Endothelial cell of umbilical vein (primary cell): ENCODE measurements around the gene RAB3IL1. TPM values are rescaled to one million over a fixed set of nuclear protein-coding genes. Genes with fewer than 3 reads are reported as not detected.

Experiments used
- BruUV-seq: library from RNA; stranded (reverse); fragments of 400-500 nt; replicated peaks from 2 replicates; lab custom pipeline; 2021; lab: Mats Ljungman, UMichigan
- CTCF ChIA-PET: fragments of 300-600, 350-600 bp; sonication (Branson Sonifier 250); formaldehyde crosslinking; loops from one replicate; lab custom pipeline; 2021; ENCODE audit warnings: antibody characterized with exemption, inconsistent platforms; lab: Charles Lee
- POLR2A ChIA-PET: fragments of 300-600, 350-600 bp; sonication (Branson Sonifier 250); formaldehyde crosslinking; loops from one replicate; lab custom pipeline; 2021; ENCODE audit warnings: antibody characterized with exemption, inconsistent platforms; lab: Charles Lee
- DNase-seq: peaks from one replicate; pipeline ENCODE4 v3.0.0-alpha.2; 2011; ENCODE audit warnings: low read depth, low spot score
- FAIRE-seq: peaks from 2 replicates; lab custom pipeline; 2011; peaks lifted over from hg19 to GRCh38; lab: Jason Lieb, UNC
- H2AFZ ChIP-seq: 2 replicates; pipeline ENCODE4 v1.6.0; 2012; ENCODE audit warnings: low read depth, low read length, control low read depth, inconsistent platforms
- H3K27ac ChIP-seq: 2 replicates; pipeline ENCODE4 v1.5.1; 2011; ENCODE audit warnings: low read depth, mild to moderate bottlenecking, control low read depth, low read length, moderate library complexity; ENCODE audit not compliant: insufficient read depth
- H3K27me3 ChIP-seq, 2 experiments: 2 replicates each; pipeline versions ENCODE4 v1.6.0 to v1.6.1; 2011; ENCODE audit warnings: low read length in 2 of 2, mixed read lengths in 1 of 2; ENCODE audit not compliant: control insufficient read depth in 2 of 2, insufficient read depth in 2 of 2
- H3K36me3 ChIP-seq, 2 experiments: 2 replicates in 1 of 2; 3 replicates in 1 of 2; pipeline ENCODE4 v1.5.1; 2011; ENCODE audit warnings: low read length in 2 of 2, mild to moderate bottlenecking in 1 of 2, moderate library complexity in 1 of 2; ENCODE audit not compliant: control insufficient read depth in 2 of 2, insufficient read depth in 2 of 2; ENCODE audit errors: extremely low read depth in 1 of 2
- H3K4me1 ChIP-seq: 3 replicates; pipeline ENCODE4 v1.5.1; 2011; ENCODE audit warnings: mild to moderate bottlenecking, low read length; ENCODE audit not compliant: control insufficient read depth, insufficient read depth; ENCODE audit errors: extremely low read depth
- H3K4me2 ChIP-seq: 2 replicates; pipeline ENCODE4 v1.6.1; 2011; ENCODE audit warnings: low read length, control low read depth, mixed read lengths; ENCODE audit not compliant: insufficient read depth
- H3K4me3 ChIP-seq, 3 experiments: fragments of 200-600 bp in 1 of 3; sonication (generic), shearing (Covaris generic) in 1 of 3; replicated peaks in 1 of 3; 2 replicates each; pipeline ENCODE4 v1.5.1; 2011 to 2016; ENCODE audit warnings: control low read depth in 3 of 3, low read length in 3 of 3, mild to moderate bottlenecking in 2 of 3, inconsistent platforms in 1 of 3, low read depth in 1 of 3, moderate library complexity in 1 of 3; ENCODE audit not compliant: insufficient read depth in 1 of 3
- H3K79me2 ChIP-seq: 2 replicates; pipeline ENCODE4 v1.6.0; 2012; ENCODE audit warnings: low read length, inconsistent platforms; ENCODE audit not compliant: control insufficient read depth, insufficient read depth
- H3K9ac ChIP-seq: replicated peaks from 2 replicates; pipeline ENCODE3; 2011; ENCODE audit warnings: low read length, control low read depth; ENCODE audit not compliant: insufficient read depth; ENCODE audit errors: extremely low read depth
- H3K9me1 ChIP-seq: replicated peaks from 3 replicates; pipeline ENCODE4 v1.6.0; 2011; ENCODE audit warnings: mild to moderate bottlenecking, low read length; ENCODE audit not compliant: control insufficient read depth, insufficient read depth; ENCODE audit errors: extremely low read depth
- H3K9me3 ChIP-seq: replicated peaks from 2 replicates; pipeline ENCODE4 v1.5.1; 2012; ENCODE audit warnings: low read length, inconsistent platforms; ENCODE audit not compliant: control insufficient read depth, insufficient read depth
- H4K20me1 ChIP-seq: replicated peaks from 2 replicates; pipeline ENCODE3; 2011; ENCODE audit warnings: mild to moderate bottlenecking, low read length; ENCODE audit not compliant: control insufficient read depth, insufficient read depth; ENCODE audit errors: extremely low read depth
- FOS ChIP-seq: IDR thresholded peaks from 2 replicates; pipeline ENCODE4 v1.6.1; 2011; ENCODE audit warnings: mild to moderate bottlenecking, low read length, moderate library complexity, borderline replicate concordance; ENCODE audit not compliant: insufficient read depth
- GATA2 ChIP-seq: IDR thresholded peaks from 2 replicates; pipeline ENCODE4 v1.7.0; 2011; ENCODE audit warnings: low read depth, mild to moderate bottlenecking, moderate library complexity, mixed read lengths, low read length; ENCODE audit not compliant: insufficient read length, insufficient read depth
- MAX ChIP-seq: IDR thresholded peaks from 2 replicates; pipeline ENCODE4 v1.6.1; 2011; ENCODE audit not compliant: insufficient read depth, insufficient read length
- MYC ChIP-seq: IDR thresholded peaks from one replicate; pipeline ENCODE4 v1.6.1; 2011; ENCODE audit warnings: mild to moderate bottlenecking, low read depth, low read length
- POLR2A ChIP-seq: IDR thresholded peaks from 2 replicates; pipeline ENCODE4 v1.6.1; 2012; ENCODE audit warnings: low read depth, mild to moderate bottlenecking, control low read depth, low read length
- dilution Hi-C: fragments of 300-500 bp; cut with MboI; formaldehyde crosslinking; loops from one replicate; pipeline ENCODE4 v1.15.0; 2019; ENCODE audit warnings: low sequenced_read_pairs; ENCODE audit not compliant: extremely low pct_ligation_motif_present
- intact Hi-C: fragments of 100-400 bp; cut with micrococcal nuclease; formaldehyde crosslinking; loops from one replicate; pipeline ENCODE4 v1.10.0; 2022
- polyA plus RNA-seq, 4 experiments: library from polyadenylated mRNA; depleted of rRNA in 3 of 4; stranded (reverse) in 3 of 4; unstranded in 1 of 4; fragments of >200 nt; gene quantifications; 2 replicates each; pipeline versions ENCODE4 v1.2.1 to v1.2.3, GENCODE V29; 2011 to 2012; ENCODE audit warnings: missing spikeins in 1 of 4
- total RNA-seq: library from RNA; stranded (reverse); gene quantifications from 2 replicates; pipeline ENCODE4 v1.2.3, GENCODE V29; 2021

The RAB3IL1 gene
- total and polyA plus RNA-seq, 2 donors (not counting 3 experiments of a cell fraction or from before 2014, with no cell fraction given) = 1.8 to 3.6 TPM

- no peak for FAIRE-seq
- CTCF ChIA-PET = interaction anchor here (4.0 to 6.6 kb wide), 5 partner anchors 30 to 239 kb away, joined by 59 to 127 read pairs (median 100); no protein-coding TSS in a partner anchor
These were observed 48.0 kb downstream of the RAB3IL1 start for GRCh38 chr11:61869429-61869707.

GRCh38 chr11:61868571-61869428, 48.6 kb downstream of the RAB3IL1 start:
- no peak overlapping the region for H3K27ac ChIP-seq
- peaks cover 5 to 6% of the 10 kb centered on the region in 2 experiments for H3K36me3 ChIP-seq
- peaks cover 4% of the 10 kb centered on the region for H3K4me1 ChIP-seq
- dilution Hi-C loops (no loop called here), intact Hi-C loops (no loop called here)
- BruUV-seq = no TSS peak
- H3K9me3 ChIP-seq = no peaks in the 10 kb centered on the region
- H3K9me1 ChIP-seq = no peaks in the 10 kb centered on the region
- H4K20me1 ChIP-seq = no peaks in the 10 kb centered on the region
- CTCF ChIA-PET = interaction anchor here (1.0 to 6.6 kb wide), 6 partner anchors 30 to 239 kb away, joined by 3 to 127 read pairs (median 88); no protein-coding TSS in a partner anchor
- no peak overlapping the region for H3K9ac ChIP-seq
- H3K79me2 ChIP-seq = no peaks in the 10 kb centered on the region
- no peak overlapping the region for H3K4me2 ChIP-seq
- TF ChIP-seq FOS (no peak), POLR2A (no peak), MYC (no peak)
- FAIRE-seq (no peak), DNase-seq (no peak)
- POLR2A ChIA-PET = no interaction called here
- H3K27me3 ChIP-seq = no peaks in the 10 kb centered on the region
- H2AFZ ChIP-seq = no peak overlapping the region
- no peak overlapping the region for H3K4me3 ChIP-seq

More at GRCh38 chr11:61869429-61869707, 48.0 kb downstream of the RAB3IL1 start:
- TF ChIP-seq MYC (no peak), GATA2 (no peak), MAX (no peak)
- H3K27me3 ChIP-seq = no peaks in the 10 kb centered on the region
- H2AFZ ChIP-seq = no peak overlapping the region
- no peak overlapping the region for H3K9ac ChIP-seq
- no peak overlapping the region for H3K4me2 ChIP-seq
- H3K4me3 ChIP-seq = no peak overlapping the region
- no peak overlapping the region for H3K27ac ChIP-seq
- H3K79me2 ChIP-seq = no peaks in the 10 kb centered on the region
- DNase-seq = no peak
- peaks cover 5% of the 10 kb centered on the region for H3K4me1 ChIP-seq
- H3K9me3 ChIP-seq = no peaks in the 10 kb centered on the region
- no peaks in the 10 kb centered on the region for H3K9me1 ChIP-seq
- no TSS peak for BruUV-seq
- dilution Hi-C loops (no loop called here), intact Hi-C loops (no loop called here)
- POLR2A ChIA-PET = interaction anchor here (0.6 kb wide), 1 partner anchor 35 kb away, joined by 5 read pairs; no protein-coding TSS in a partner anchor
- peaks cover 5% of the 10 kb centered on the region in 2 experiments for H3K36me3 ChIP-seq
- H4K20me1 ChIP-seq = no peaks in the 10 kb centered on the region
